H9 (cell line): ENCODE measurements around the gene HNRNPH2. TPM values are rescaled to one million over a fixed set of nuclear protein-coding genes. Genes with fewer than 3 reads are reported as not detected.
A peak's percentile ranks its signal among the peaks of the same experiment; 100 is the strongest.

Source experiments
- DNase-seq: peaks from one replicate; pipeline ENCODE4 v3.0.0-alpha.2; 2017
- H2AFZ ChIP-seq: one replicate; pipeline ENCODE4 v1.6.1; 2013; ENCODE audit warnings: mild to moderate bottlenecking, low read length, control low read depth, moderate library complexity
- H2AK5ac ChIP-seq: 2 replicates; pipeline ENCODE4 v1.6.1; 2013; ENCODE audit warnings: low read length, control low read depth, mixed read lengths; ENCODE audit not compliant: insufficient read length
- H2BK120ac ChIP-seq: one replicate; pipeline ENCODE4 v1.6.1; 2013; ENCODE audit warnings: low read depth, mild to moderate bottlenecking, low read length, control low read depth, inconsistent platforms; ENCODE audit not compliant: poor library complexity, severe bottlenecking
- H2BK12ac ChIP-seq: 2 replicates; pipeline ENCODE4 v1.6.1; 2013; ENCODE audit warnings: low read length, control low read depth, mixed read lengths, low read depth; ENCODE audit not compliant: insufficient read length
- H2BK15ac ChIP-seq: 2 replicates; pipeline ENCODE4 v1.6.1; 2013; ENCODE audit warnings: low read depth, low read length, control low read depth
- H2BK20ac ChIP-seq: one replicate; pipeline ENCODE4 v1.6.1; 2013; ENCODE audit warnings: low read depth, mild to moderate bottlenecking, low read length, control low read depth, inconsistent platforms; ENCODE audit not compliant: poor library complexity, severe bottlenecking
- H2BK5ac ChIP-seq: 2 replicates; pipeline ENCODE4 v1.6.1; 2013; ENCODE audit warnings: low read length, control low read depth, mixed read lengths; ENCODE audit not compliant: insufficient read length
- H3K14ac ChIP-seq: 2 replicates; pipeline ENCODE4 v1.6.1; 2013; ENCODE audit warnings: low read length, control low read depth; ENCODE audit not compliant: insufficient read depth
- H3K18ac ChIP-seq: 2 replicates; pipeline ENCODE4 v1.6.1; 2013; ENCODE audit warnings: low read depth, mild to moderate bottlenecking, mixed read lengths, low read length, control low read depth; ENCODE audit not compliant: insufficient read length
- H3K23ac ChIP-seq: 2 replicates; pipeline ENCODE4 v1.6.1; 2013; ENCODE audit warnings: low read length, control low read depth, mixed read lengths, low read depth; ENCODE audit not compliant: insufficient read length
- H3K23me2 ChIP-seq: 2 replicates; pipeline ENCODE4 v1.6.1; 2013; ENCODE audit warnings: low read depth, mild to moderate bottlenecking, mixed read lengths, low read length, control low read depth; ENCODE audit not compliant: insufficient read length, poor library complexity, severe bottlenecking
- H3K27ac ChIP-seq: 2 replicates; pipeline ENCODE4 v1.5.1; 2013; ENCODE audit warnings: low read length, control low read depth, mixed read lengths, low read depth; ENCODE audit not compliant: insufficient read length
- H3K27me3 ChIP-seq: 2 replicates; pipeline ENCODE4 v1.6.1; 2013; ENCODE audit warnings: low read length, control low read depth, inconsistent platforms; ENCODE audit not compliant: insufficient read depth
- H3K4ac ChIP-seq: 2 replicates; pipeline ENCODE4 v1.6.1; 2013; ENCODE audit warnings: low read depth, mild to moderate bottlenecking, control low read depth, inconsistent platforms, low read length, moderate library complexity
- H3K4me1 ChIP-seq: 2 replicates; pipeline ENCODE4 v1.6.1; 2013; ENCODE audit warnings: low read length, control low read depth, inconsistent platforms; ENCODE audit not compliant: insufficient read depth
- H3K4me2 ChIP-seq: 2 replicates; pipeline ENCODE4 v1.6.1; 2013; ENCODE audit warnings: low read length, control low read depth, mixed read lengths; ENCODE audit not compliant: insufficient read length, insufficient read depth
- H3K56ac ChIP-seq: 2 replicates; pipeline ENCODE4 v1.6.1; 2013; ENCODE audit warnings: low read depth, mild to moderate bottlenecking, mixed read lengths, low read length, control low read depth; ENCODE audit not compliant: insufficient read length
- H3K79me1 ChIP-seq: 2 replicates; pipeline ENCODE4 v1.6.1; 2013; ENCODE audit warnings: low read depth, mild to moderate bottlenecking, moderate library complexity, low read length, control low read depth, inconsistent platforms; ENCODE audit not compliant: insufficient read depth, poor library complexity, severe bottlenecking
- H3K79me2 ChIP-seq: 2 replicates; pipeline ENCODE4 v1.6.1; 2013; ENCODE audit warnings: low read length, control low read depth, inconsistent platforms; ENCODE audit not compliant: insufficient read depth
- H3K9ac ChIP-seq: 2 replicates; pipeline ENCODE4 v1.6.1; 2013; ENCODE audit warnings: low read length, control low read depth, mixed read lengths; ENCODE audit not compliant: insufficient read length; ENCODE audit errors: extremely low read depth
- H3K9me3 ChIP-seq: one replicate; pipeline ENCODE4 v1.6.1; 2013; ENCODE audit warnings: low read depth, low read length, inconsistent platforms; ENCODE audit not compliant: control insufficient read depth
- H3T11ph ChIP-seq: one replicate; pipeline ENCODE4 v1.6.1; 2013; ENCODE audit warnings: mild to moderate bottlenecking, low read length, control low read depth, inconsistent platforms
- H4K20me1 ChIP-seq: one replicate; pipeline ENCODE4 v1.6.1; 2013; ENCODE audit not compliant: control insufficient read depth, insufficient read length, insufficient read depth
- H4K5ac ChIP-seq: 2 replicates; pipeline ENCODE4 v1.6.1; 2013; ENCODE audit warnings: low read depth, mild to moderate bottlenecking, mixed read lengths, low read length, control low read depth; ENCODE audit not compliant: insufficient read length
- H4K8ac ChIP-seq: replicated peaks from 2 replicates; pipeline ENCODE4 v1.6.1; 2013; ENCODE audit warnings: low read length, control low read depth, mixed read lengths, low read depth; ENCODE audit not compliant: insufficient read length
- H4K91ac ChIP-seq: 2 replicates; pipeline ENCODE4 v1.6.1; 2013; ENCODE audit warnings: low read depth, mild to moderate bottlenecking, moderate library complexity, mixed read lengths, low read length, control low read depth; ENCODE audit not compliant: insufficient read length
- H3K27ac Mint-ChIP-seq, 3 experiments: 2 replicates in 2 of 3; 3 replicates in 1 of 3; pipeline ENCODE4 v1.8.0; 2020 to 2021; ENCODE audit warnings: mixed read lengths in 3 of 3, mild to moderate bottlenecking in 1 of 3, moderate library complexity in 1 of 3
- H3K27me3 Mint-ChIP-seq: 2 replicates; pipeline ENCODE4 v1.8.0; 2021; ENCODE audit warnings: low read depth, mild to moderate bottlenecking, moderate library complexity, mixed read lengths
- H3K36me3 Mint-ChIP-seq, 3 experiments: 2 replicates in 2 of 3; 3 replicates in 1 of 3; pipeline ENCODE4 v1.8.0; 2020 to 2021; ENCODE audit warnings: low read depth in 3 of 3, mixed read lengths in 3 of 3; ENCODE audit not compliant: insufficient read depth in 1 of 3
- H3K4me1 Mint-ChIP-seq, 2 experiments: 2 replicates each; pipeline ENCODE4 v1.8.0; 2020; ENCODE audit warnings: mixed read lengths in 2 of 2
- H3K4me3 Mint-ChIP-seq, 2 experiments: 2 replicates in 1 of 2; 3 replicates in 1 of 2; pipeline ENCODE4 v1.8.0; 2020 to 2021; ENCODE audit warnings: mild to moderate bottlenecking in 2 of 2, mixed read lengths in 2 of 2, moderate library complexity in 1 of 2
- H3K9me3 Mint-ChIP-seq, 2 experiments: 2 replicates in 1 of 2; 3 replicates in 1 of 2; pipeline ENCODE4 v1.8.0; 2020; ENCODE audit warnings: mild to moderate bottlenecking in 2 of 2, mixed read lengths in 2 of 2, moderate library complexity in 1 of 2
- CTCF ChIP-seq: fragments of 200-600 bp; sonication (generic); conservative IDR thresholded peaks from 3 replicates; pipeline ENCODE4 v1.8.0; 2021; ENCODE audit warnings: antibody characterized with exemption, mild to moderate bottlenecking
- WGBS: extraction: QIAGEN DNeasy Blood & Tissue Kit; methylation state at CpG from one replicate; pipeline ENCODE4 v1.1.7; 2013; ENCODE audit warnings: missing lambda C conversion rate, low lambda C conversion rate, mixed read lengths; ENCODE audit not compliant: insufficient read length; ENCODE audit errors: extremely low coverage; 5-methylcytosine and 5-hydroxymethylcytosine counted together
- total RNA-seq: library from RNA; stranded (reverse); gene quantifications from 2 replicates; pipeline ENCODE4 v1.2.1, GENCODE V29; 2021

The HNRNPH2 gene
- total RNA-seq, 1 experiment from 2014 or later: 60.2 TPM

GRCh38 chrX:101409043-101409442 is 1.0 kb downstream of the HNRNPH2 start:
- peaks cover 17% of the 10 kb centered on the region for H3K9me3 ChIP-seq
- H3K79me1 ChIP-seq: no peaks in the 10 kb centered on the region
- no peak overlapping the region for H4K91ac ChIP-seq
- H3K9me3 Mint-ChIP-seq: peaks cover 58 to 66% of the 10 kb centered on the region in 2 experiments
- H3K4me1 ChIP-seq: no peaks in the 10 kb centered on the region
- no peak overlapping the region for H3K23ac ChIP-seq
- H3K4me3 Mint-ChIP-seq: peak overlapping the region; percentile 92 to 95
- no peak for DNase-seq
- H3K27ac Mint-ChIP-seq: peak overlapping the region in 1 of 3 experiments; percentile 81; a peak in 4 of 7 replicates
- H2AFZ ChIP-seq: no peak overlapping the region
- H3K14ac ChIP-seq: no peak overlapping the region
- no peak overlapping the region for H3K4ac ChIP-seq
- no peak overlapping the region for H2BK12ac ChIP-seq
- TF ChIP-seq CTCF: no peak
- no peak overlapping the region for H2BK15ac ChIP-seq
- peaks cover 5 to 11% of the 10 kb centered on the region in 2 experiments; a peak in 3 of 4 replicates for H3K4me1 Mint-ChIP-seq
- no peak overlapping the region for H2AK5ac ChIP-seq
- H3T11ph ChIP-seq: no peak overlapping the region
- no peaks in the 10 kb centered on the region for H3K27me3 ChIP-seq
- H4K8ac ChIP-seq: no peak overlapping the region
- no peak overlapping the region for H4K5ac ChIP-seq
- H3K27ac ChIP-seq: no peak overlapping the region
- no CpG with 5 or more reads among the region's 6 CpGs for WGBS
- H3K23me2 ChIP-seq: peaks cover 4% of the 10 kb centered on the region
- no peak overlapping the region for H2BK5ac ChIP-seq
- no peak overlapping the region for H2BK120ac ChIP-seq
- no peak overlapping the region for H3K56ac ChIP-seq
- no peak overlapping the region for H2BK20ac ChIP-seq
- H3K4me2 ChIP-seq: peak overlapping the region; percentile 59
- peaks cover 19 to 29% (median 23%) of the 10 kb centered on the region in 3 experiments for H3K36me3 Mint-ChIP-seq
- H3K18ac ChIP-seq: no peak overlapping the region
- peaks cover 1% of the 10 kb centered on the region; the same call in 1 of the 2 replicates for H3K27me3 Mint-ChIP-seq
- peak overlapping the region; percentile 95 for H3K9ac ChIP-seq
- H3K79me2 ChIP-seq: peaks cover 7% of the 10 kb centered on the region; the same call in 1 of the 2 replicates
- no peaks in the 10 kb centered on the region for H4K20me1 ChIP-seq
